ENCODE measurements around the gene FRS2.

FRS2 gene

DNA sequence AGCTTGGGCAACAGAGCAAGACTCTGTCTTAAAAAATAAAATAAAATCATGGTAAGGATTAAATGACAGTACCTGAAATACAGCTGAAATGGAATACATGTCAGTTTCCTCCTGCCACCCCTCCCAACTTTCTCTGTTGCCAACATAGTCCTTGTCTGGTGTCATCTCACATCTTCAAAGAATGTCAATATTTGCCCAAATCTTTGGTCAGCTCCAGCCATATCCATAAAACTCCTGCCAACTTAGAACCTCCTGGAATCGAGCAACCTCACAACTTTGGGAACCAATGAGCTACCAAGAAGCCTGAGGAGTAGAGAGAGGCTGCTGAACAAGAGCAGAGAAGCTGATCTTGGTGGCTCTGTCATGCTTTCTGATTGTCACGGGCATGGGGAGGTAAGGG, 151.4 kb downstream of the FRS2 start:
- Histone ChIP-seq H3K4me3 (ENCODE audit: low read length in 2 of 2) (no peak overlapping the region), H3K9me3 (ENCODE audit: control insufficient read depth in 2 of 2, low read length in 2 of 2) (no peaks in the 10 kb centered on the region), H3K9ac (ENCODE audit: low read length in 2 of 2) (no peak overlapping the region), H3K4me1 (ENCODE audit: control insufficient read depth, insufficient read depth, low read length) (no peaks in the 10 kb centered on the region), H3K27ac (ENCODE audit: low read length) (no peak overlapping the region), H3K36me3 (ENCODE audit: control insufficient read depth in 2 of 2, insufficient read depth in 2 of 2, low read length in 2 of 2) (no peaks in the 10 kb centered on the region), H3K27me3 (ENCODE audit: control insufficient read depth in 1 of 2, insufficient read depth in 2 of 2, low read length in 2 of 2) (peaks cover 0 to 11% of the 10 kb centered on the region in 2 donors)

DNA sequence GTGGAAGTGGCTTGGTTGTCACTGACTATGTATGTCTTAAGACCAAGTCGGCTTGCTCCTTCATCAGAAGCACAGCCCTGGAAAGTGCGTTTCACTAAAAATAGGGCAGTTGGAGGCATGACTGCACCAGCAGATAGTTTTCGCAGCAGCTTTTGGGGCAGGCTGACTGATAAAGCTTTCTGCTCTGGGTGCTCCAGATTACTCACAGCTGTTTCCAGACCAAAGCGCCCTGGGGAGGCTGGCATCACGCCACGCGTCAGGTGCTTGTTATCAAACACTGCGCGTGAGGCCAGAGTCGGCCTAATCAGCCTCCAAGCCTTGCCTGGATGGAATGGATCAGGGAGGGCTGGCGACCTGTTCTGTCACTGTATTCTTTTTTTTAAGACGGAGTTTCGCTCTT, 153.8 kb downstream of the FRS2 start:
- H3K36me3 ChIP-seq (ENCODE audit: control insufficient read depth in 2 of 2, insufficient read depth in 2 of 2, low read length in 2 of 2): no peaks in the 10 kb centered on the region
- no peak overlapping the region for H3K4me3 ChIP-seq (ENCODE audit: low read length in 2 of 2)
- H3K9me3 ChIP-seq (ENCODE audit: control insufficient read depth in 2 of 2, low read length in 2 of 2): no peaks in the 10 kb centered on the region
- H3K9ac ChIP-seq (ENCODE audit: low read length in 2 of 2): no peak overlapping the region
- no peak overlapping the region for H3K27ac ChIP-seq (ENCODE audit: low read length)
- peaks cover 0 to 9% of the 10 kb centered on the region in 2 donors for H3K27me3 ChIP-seq (ENCODE audit: control insufficient read depth in 1 of 2, insufficient read depth in 2 of 2, low read length in 2 of 2)
- no peaks in the 10 kb centered on the region for H3K4me1 ChIP-seq (ENCODE audit: control insufficient read depth, insufficient read depth, low read length)

DNA sequence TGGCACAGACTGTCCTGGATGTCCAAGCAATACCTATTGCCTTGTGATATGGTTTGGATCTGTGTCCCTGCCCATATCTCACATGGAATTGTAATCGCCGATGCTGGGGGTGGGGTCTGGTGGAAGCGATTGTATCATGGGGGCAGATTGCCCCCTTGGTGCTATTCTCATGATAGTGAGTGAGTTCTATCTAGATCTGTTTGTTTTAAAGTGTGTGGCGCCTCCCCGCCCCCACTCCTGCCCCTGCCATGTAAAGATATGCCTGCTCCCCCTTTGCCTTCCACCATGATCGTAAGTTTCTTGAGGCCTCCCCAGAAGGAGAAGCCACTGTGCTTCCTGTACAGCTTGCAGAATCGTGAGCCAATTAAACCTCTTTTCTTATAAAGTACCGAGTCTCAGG, 157.3 kb downstream of the FRS2 start:
- Histone ChIP-seq H3K9me3 (ENCODE audit: control insufficient read depth in 2 of 2, low read length in 2 of 2) (no peaks in the 10 kb centered on the region), H3K9ac (ENCODE audit: low read length in 2 of 2) (no peak overlapping the region), H3K27me3 (ENCODE audit: control insufficient read depth in 1 of 2, insufficient read depth in 2 of 2, low read length in 2 of 2) (peaks cover 0 to 6% of the 10 kb centered on the region in 2 donors), H3K27ac (ENCODE audit: low read length) (no peak overlapping the region), H3K4me3 (ENCODE audit: low read length in 2 of 2) (no peak overlapping the region), H3K36me3 (ENCODE audit: control insufficient read depth in 2 of 2, insufficient read depth in 2 of 2, low read length in 2 of 2) (no peaks in the 10 kb centered on the region), H3K4me1 (ENCODE audit: control insufficient read depth, insufficient read depth, low read length) (no peaks in the 10 kb centered on the region)
